ENCODE measurements around the gene WNT3A. TPM values are rescaled to one million over a fixed set of nuclear protein-coding genes. Genes with fewer than 3 reads are reported as not detected.
A peak's percentile ranks its signal among the peaks of the same experiment; 100 is the strongest.

The WNT3A gene
- polyA plus RNA-seq, 1 experiment = not detected

GRCh38 chr1:228073061-228073856 lies 66.5 kb downstream of the WNT3A start:
- DNase-seq (ENCODE audit: low read depth) = no peak
- no peak for TF ChIP-seq CTCF (IDR thresholded peaks at IDR 0.05; ENCODE audit: insufficient read depth, low read depth, low read length)
- no peaks in the 10 kb centered on the region for H3K27me3 ChIP-seq (ENCODE audit: control insufficient read depth, insufficient read depth, low read length)
- H3K4me3 ChIP-seq (ENCODE audit: low read depth, low read length) = no peak overlapping the region
- ChIA-PET POLR2A (no interaction called here), CTCF (interaction anchor here (1.9 kb wide), 1 partner anchor 69 kb away, joined by 9 read pairs; no protein-coding TSS in a partner anchor)
- H3K36me3 ChIP-seq (ENCODE audit: control insufficient read depth, insufficient read depth, low read length) = no peaks in the 10 kb centered on the region

DNA sequence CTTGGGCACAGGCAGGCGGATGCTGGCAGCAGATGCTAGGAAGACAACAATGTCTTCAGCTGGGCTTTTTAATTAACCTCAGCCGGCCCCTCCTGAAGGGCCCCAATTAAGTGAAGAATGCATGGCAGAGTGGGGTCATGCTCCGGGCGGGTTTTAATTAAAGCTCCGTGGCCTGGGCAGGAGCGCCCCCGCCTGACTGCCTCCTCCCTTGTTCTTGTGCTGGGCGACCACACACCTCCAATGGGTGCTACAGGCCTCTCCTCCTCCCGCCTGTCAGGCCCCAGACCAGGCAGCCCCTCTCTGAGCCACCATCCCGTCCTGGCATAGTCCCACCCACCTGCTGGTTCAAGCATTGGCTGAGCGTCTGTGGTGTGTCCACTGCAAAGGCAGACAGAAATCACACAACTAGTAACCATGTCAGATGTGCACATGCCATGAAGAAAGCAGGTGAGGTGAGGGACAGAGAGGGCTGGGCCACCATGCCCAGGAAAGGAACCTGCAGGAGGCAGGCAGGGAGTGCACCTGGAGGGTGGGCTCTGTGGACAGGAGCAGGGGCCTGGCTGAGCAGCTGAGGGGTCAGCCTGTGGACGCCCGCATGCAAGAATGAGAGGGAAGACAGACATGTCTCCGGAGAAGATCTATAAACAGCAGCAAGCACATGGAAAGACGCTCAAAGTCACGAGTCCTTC lies 67.2 kb downstream of the WNT3A start:
- CTCF ChIA-PET = interaction anchor here (1.1 to 1.9 kb wide), 2 partner anchors 70 to 75 kb away, joined by 3 to 9 read pairs; no protein-coding TSS in a partner anchor
- POLR2A ChIA-PET = no interaction called here
- TF ChIP-seq CTCF (IDR thresholded peaks at IDR 0.05; ENCODE audit: insufficient read depth, low read depth, low read length) = peak; percentile 35

GRCh38 chr1:228074954-228075730 lies 68.3 kb downstream of the WNT3A start:
- H3K4me3 ChIP-seq (ENCODE audit: low read depth, low read length) = no peak overlapping the region
- no peak for DNase-seq (ENCODE audit: low read depth)
- no peaks in the 10 kb centered on the region for H3K27me3 ChIP-seq (ENCODE audit: control insufficient read depth, insufficient read depth, low read length)
- no peak for TF ChIP-seq CTCF (IDR thresholded peaks at IDR 0.05; ENCODE audit: insufficient read depth, low read depth, low read length)
- CTCF ChIA-PET = interaction anchor here (1.1 to 1.9 kb wide), 2 partner anchors 71 to 76 kb away, joined by 3 to 9 read pairs; no protein-coding TSS in a partner anchor
- H3K36me3 ChIP-seq (ENCODE audit: control insufficient read depth, insufficient read depth, low read length) = no peaks in the 10 kb centered on the region
- POLR2A ChIA-PET = no interaction called here

More for the DNA sequence above, 67.2 kb downstream of the WNT3A start:
- no peak for DNase-seq (ENCODE audit: low read depth)
- Histone ChIP-seq H3K27me3 (ENCODE audit: control insufficient read depth, insufficient read depth, low read length) (no peaks in the 10 kb centered on the region), H3K36me3 (ENCODE audit: control insufficient read depth, insufficient read depth, low read length) (no peaks in the 10 kb centered on the region), H3K4me3 (ENCODE audit: low read depth, low read length) (no peak overlapping the region)

GRCh38 chr1:228075801-228076271 lies 69.0 kb downstream of the WNT3A start:
- CTCF ChIA-PET = interaction anchor here (3.4 kb wide), 1 partner anchor 76 kb away, joined by 12 read pairs; no protein-coding TSS in a partner anchor
- Histone ChIP-seq H3K36me3 (ENCODE audit: control insufficient read depth, insufficient read depth, low read length) (no peaks in the 10 kb centered on the region), H3K27me3 (ENCODE audit: control insufficient read depth, insufficient read depth, low read length) (no peaks in the 10 kb centered on the region), H3K4me3 (ENCODE audit: low read depth, low read length) (no peak overlapping the region)
- no peak for DNase-seq (ENCODE audit: low read depth)
- POLR2A ChIA-PET = no interaction called here
- no peak for TF ChIP-seq CTCF (IDR thresholded peaks at IDR 0.05; ENCODE audit: insufficient read depth, low read depth, low read length)

Measured in BJ (cell line).